GM23338 (cell line): ENCODE data around the gene JAG1. TPM values are rescaled to one million over a fixed set of nuclear protein-coding genes. Genes with fewer than 3 reads are reported as not detected.

Source experiments
- ATAC-seq: fragments of 200-7000 bp; cut with Tn5 transposase; 3 replicates; pipeline ENCODE4 v1.9.1; 2020
- DNase-seq: peaks from one replicate; pipeline ENCODE4 v3.0.0-alpha.2; 2015; ENCODE audit warnings: low spot score
- H2AFZ ChIP-seq: fragments of 200-600 bp; sonication (generic); 2 replicates; pipeline ENCODE4 v1.8.0; 2016; ENCODE audit warnings: antibody characterized with exemption, mild to moderate bottlenecking, moderate library complexity
- H3F3A ChIP-seq: fragments of 200-600 bp; sonication (generic); replicated peaks from 2 replicates; pipeline ENCODE4 v1.8.0; 2017; ENCODE audit warnings: antibody characterized with exemption, mixed run types, low read depth
- H3K27ac ChIP-seq: fragments of 200-600 bp; sonication (generic); 2 replicates; pipeline ENCODE4 v1.6.1; 2016; ENCODE audit warnings: low read depth
- H3K27me3 ChIP-seq: fragments of 200-600 bp; sonication (generic); 2 replicates; pipeline ENCODE4 v1.8.0; 2016; ENCODE audit warnings: mild to moderate bottlenecking, mixed run types, moderate library complexity; ENCODE audit not compliant: insufficient read depth
- H3K36me3 ChIP-seq: fragments of 200-600 bp; sonication (generic); 2 replicates; pipeline ENCODE4 v1.8.0; 2016; ENCODE audit warnings: mild to moderate bottlenecking; ENCODE audit not compliant: insufficient read depth
- H3K4me1 ChIP-seq: fragments of 200-600 bp; sonication (generic); 2 replicates; pipeline ENCODE4 v1.8.0; 2016; ENCODE audit warnings: mild to moderate bottlenecking, moderate library complexity; ENCODE audit not compliant: insufficient read depth
- H3K4me2 ChIP-seq: fragments of 200-600 bp; sonication (generic); 2 replicates; pipeline ENCODE4 v1.7.1; 2017; ENCODE audit warnings: mixed run types
- H3K4me3 ChIP-seq: fragments of 200-600 bp; sonication (generic); 2 replicates; pipeline ENCODE4 v1.6.1; 2016; ENCODE audit warnings: mixed run types
- H3K79me2 ChIP-seq: fragments of 200-600 bp; sonication (generic); replicated peaks from 2 replicates; pipeline ENCODE4 v1.8.0; 2017; ENCODE audit warnings: mild to moderate bottlenecking; ENCODE audit not compliant: insufficient read depth
- H3K9me2 ChIP-seq: fragments of 200-600 bp; sonication (generic); 2 replicates; pipeline ENCODE4 v1.8.0; 2017; ENCODE audit not compliant: insufficient read depth
- H4K20me1 ChIP-seq: fragments of 200-600 bp; sonication (generic); replicated peaks from 2 replicates; pipeline ENCODE4 v1.8.0; 2017; ENCODE audit warnings: mild to moderate bottlenecking; ENCODE audit not compliant: insufficient read depth
- H3K27ac Mint-ChIP-seq: 2 replicates; pipeline ENCODE4 v1.8.0; 2020; ENCODE audit warnings: inconsistent platforms, mild to moderate bottlenecking, moderate library complexity, mixed read lengths
- H3K27me3 Mint-ChIP-seq: 3 replicates; pipeline ENCODE4 v1.8.0; 2022; ENCODE audit warnings: low read depth, mild to moderate bottlenecking, moderate library complexity, mixed read lengths, inconsistent platforms; ENCODE audit not compliant: insufficient read depth, poor library complexity
- H3K36me3 Mint-ChIP-seq: 3 replicates; pipeline ENCODE4 v1.8.0; 2021; ENCODE audit warnings: low read depth, mild to moderate bottlenecking, inconsistent platforms, moderate library complexity, mixed read lengths
- H3K4me1 Mint-ChIP-seq: 3 replicates; pipeline ENCODE4 v1.8.0; 2020; ENCODE audit warnings: mild to moderate bottlenecking, inconsistent platforms, mixed read lengths
- H3K4me3 Mint-ChIP-seq: 3 replicates; pipeline ENCODE4 v1.8.0; 2021; ENCODE audit warnings: moderate library complexity, mild to moderate bottlenecking, inconsistent platforms, mixed read lengths
- H3K9me3 Mint-ChIP-seq: 3 replicates; pipeline ENCODE4 v1.8.0; 2020; ENCODE audit warnings: moderate library complexity, mild to moderate bottlenecking, inconsistent platforms, mixed read lengths
- CREB1 ChIP-seq: fragments of 250-450 bp; sonication (Bioruptor Pico); IDR thresholded peaks from 2 replicates; pipeline ENCODE4 v1.5.0; 2020; ENCODE audit warnings: low read depth, mild to moderate bottlenecking, moderate library complexity
- EZH2 ChIP-seq: fragments of 200-600 bp; sonication (generic); IDR thresholded peaks from one replicate; pipeline ENCODE4 v1.8.0; 2017; ENCODE audit warnings: antibody characterized with exemption, mild to moderate bottlenecking, low read depth; ENCODE audit not compliant: unreplicated experiment
- EZH2phosphoT487 ChIP-seq: fragments of 200-600 bp; sonication (generic); IDR thresholded peaks from one replicate; pipeline ENCODE4 v1.8.1; 2018; ENCODE audit warnings: antibody characterized with exemption; ENCODE audit not compliant: unreplicated experiment
- JUNB ChIP-seq: IDR thresholded peaks from one replicate; pipeline ENCODE4 v1.6.1; 2016; ENCODE audit warnings: antibody characterized with exemption; ENCODE audit not compliant: unreplicated experiment
- NANOG ChIP-seq: IDR thresholded peaks from 2 replicates; pipeline ENCODE4 v1.6.1; 2016; ENCODE audit warnings: antibody characterized with exemption, borderline replicate concordance
- ZNF114 ChIP-seq: fragments of 250-450 bp; sonication (Bioruptor Pico); IDR thresholded peaks from 2 replicates; pipeline ENCODE4 v1.5.0; 2020; ENCODE audit warnings: mild to moderate bottlenecking, moderate library complexity
- ZNF331 ChIP-seq: fragments of 250-450 bp; sonication (Bioruptor Pico); IDR thresholded peaks from 2 replicates; pipeline ENCODE4 v1.5.0; 2020; ENCODE audit warnings: low read depth, mild to moderate bottlenecking, moderate library complexity
- polyA plus RNA-seq: library from polyadenylated mRNA; unstranded; fragments of >200 nt; fragmentation: Nextera tagmentation; extraction: Ambion mirVana; gene quantifications from 2 replicates; pipeline ENCODE4 v1.2.1, GENCODE V29; 2016
- total RNA-seq: library from RNA; depleted of rRNA; stranded (reverse); fragments of >200 nt; shearing (Covaris generic); gene quantifications from 2 replicates; pipeline ENCODE4 v1.2.3, GENCODE V29; 2014
- TF ChIP-seq, protein P1 (sequence below): IDR thresholded peaks from 2 replicates; pipeline ENCODE4 v1.6.1; 2016; ENCODE audit warnings: antibody characterized with exemption
- TF ChIP-seq, protein P2 (sequence below): IDR thresholded peaks from one replicate; pipeline ENCODE4 v1.6.1; 2018; ENCODE audit warnings: antibody characterized with exemption; ENCODE audit not compliant: unreplicated experiment

The JAG1 gene
- total and polyA plus RNA-seq, 2 experiments from 2014 or later: 9.7 to 46.5 TPM

- TF ChIP-seq, protein P1, sequence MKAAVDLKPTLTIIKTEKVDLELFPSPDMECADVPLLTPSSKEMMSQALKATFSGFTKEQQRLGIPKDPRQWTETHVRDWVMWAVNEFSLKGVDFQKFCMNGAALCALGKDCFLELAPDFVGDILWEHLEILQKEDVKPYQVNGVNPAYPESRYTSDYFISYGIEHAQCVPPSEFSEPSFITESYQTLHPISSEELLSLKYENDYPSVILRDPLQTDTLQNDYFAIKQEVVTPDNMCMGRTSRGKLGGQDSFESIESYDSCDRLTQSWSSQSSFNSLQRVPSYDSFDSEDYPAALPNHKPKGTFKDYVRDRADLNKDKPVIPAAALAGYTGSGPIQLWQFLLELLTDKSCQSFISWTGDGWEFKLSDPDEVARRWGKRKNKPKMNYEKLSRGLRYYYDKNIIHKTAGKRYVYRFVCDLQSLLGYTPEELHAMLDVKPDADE: no peak
- TF ChIP-seq NANOG (no peak), EZH2 (no peak), CREB1 (CRISPR knock-in tag) (no peak), ZNF331 (CRISPR knock-in tag) (no peak)
- TF ChIP-seq, protein P2, sequence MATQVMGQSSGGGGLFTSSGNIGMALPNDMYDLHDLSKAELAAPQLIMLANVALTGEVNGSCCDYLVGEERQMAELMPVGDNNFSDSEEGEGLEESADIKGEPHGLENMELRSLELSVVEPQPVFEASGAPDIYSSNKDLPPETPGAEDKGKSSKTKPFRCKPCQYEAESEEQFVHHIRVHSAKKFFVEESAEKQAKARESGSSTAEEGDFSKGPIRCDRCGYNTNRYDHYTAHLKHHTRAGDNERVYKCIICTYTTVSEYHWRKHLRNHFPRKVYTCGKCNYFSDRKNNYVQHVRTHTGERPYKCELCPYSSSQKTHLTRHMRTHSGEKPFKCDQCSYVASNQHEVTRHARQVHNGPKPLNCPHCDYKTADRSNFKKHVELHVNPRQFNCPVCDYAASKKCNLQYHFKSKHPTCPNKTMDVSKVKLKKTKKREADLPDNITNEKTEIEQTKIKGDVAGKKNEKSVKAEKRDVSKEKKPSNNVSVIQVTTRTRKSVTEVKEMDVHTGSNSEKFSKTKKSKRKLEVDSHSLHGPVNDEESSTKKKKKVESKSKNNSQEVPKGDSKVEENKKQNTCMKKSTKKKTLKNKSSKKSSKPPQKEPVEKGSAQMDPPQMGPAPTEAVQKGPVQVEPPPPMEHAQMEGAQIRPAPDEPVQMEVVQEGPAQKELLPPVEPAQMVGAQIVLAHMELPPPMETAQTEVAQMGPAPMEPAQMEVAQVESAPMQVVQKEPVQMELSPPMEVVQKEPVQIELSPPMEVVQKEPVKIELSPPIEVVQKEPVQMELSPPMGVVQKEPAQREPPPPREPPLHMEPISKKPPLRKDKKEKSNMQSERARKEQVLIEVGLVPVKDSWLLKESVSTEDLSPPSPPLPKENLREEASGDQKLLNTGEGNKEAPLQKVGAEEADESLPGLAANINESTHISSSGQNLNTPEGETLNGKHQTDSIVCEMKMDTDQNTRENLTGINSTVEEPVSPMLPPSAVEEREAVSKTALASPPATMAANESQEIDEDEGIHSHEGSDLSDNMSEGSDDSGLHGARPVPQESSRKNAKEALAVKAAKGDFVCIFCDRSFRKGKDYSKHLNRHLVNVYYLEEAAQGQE: no peak
Measured at GRCh38 chr20:10699941-10700340, 26.1 kb upstream of the JAG1 start (continued).

GRCh38 chr20:10699489-10699888, 25.7 kb upstream of the JAG1 start:
- Histone ChIP-seq H3K4me1 (no peaks in the 10 kb centered on the region), H3K27me3 (no peaks in the 10 kb centered on the region), H4K20me1 (no peaks in the 10 kb centered on the region), H3F3A (no peaks in the 10 kb centered on the region), H3K4me3 (no peak overlapping the region), H3K4me2 (no peak overlapping the region), H2AFZ (no peak overlapping the region), H3K27ac (no peak overlapping the region), H3K36me3 (no peaks in the 10 kb centered on the region), H3K79me2 (no peaks in the 10 kb centered on the region), H3K9me2 (peaks cover 13% of the 10 kb centered on the region)
- no peak for ATAC-seq
- Mint-ChIP-seq H3K4me3 (no peak overlapping the region), H3K4me1 (no peaks in the 10 kb centered on the region), H3K27ac (no peak overlapping the region), H3K27me3 (peaks cover 2% of the 10 kb centered on the region), H3K9me3 (0 out of 3 replicates have a peak, but pooled peaks cover 2% of the 10 kb centered on the region), H3K36me3 (0 out of 3 replicates have a peak, but pooled peaks cover 2% of the 10 kb centered on the region)
- DNase-seq: no peak
- TF ChIP-seq, protein P2: no peak
- TF ChIP-seq, protein P1: no peak
- TF ChIP-seq JUNB (no peak), EZH2 (no peak), ZNF114 (no peak), ZNF331 (CRISPR knock-in tag) (no peak), EZH2phosphoT487 (no peak), CREB1 (CRISPR knock-in tag) (no peak)
